Prostate gland (tissue), 2 donors: Measurements from ENCODE around the gene CRYBB2.

Experiments used
- CTCF ChIP-seq, 4 experiments: fragments of 200-600 bp in 2 of 4; fragments of 450-650 bp in 2 of 4; sonication (generic) in 2 of 4; IDR thresholded peaks; 1 replicate in 3 of 4; 2 replicates in 1 of 4; pipeline ENCODE4 v1.5.1; 2016 to 2019; ENCODE audit warnings: antibody characterized with exemption in 4 of 4, mild to moderate bottlenecking in 2 of 4, moderate library complexity in 2 of 4
- POLR2A ChIP-seq: fragments of 450-650 bp; IDR thresholded peaks from one replicate; pipeline ENCODE4 v1.6.1; 2016; ENCODE audit warnings: antibody characterized with exemption, mild to moderate bottlenecking
- POLR2AphosphoS5 ChIP-seq: sonication (generic); formaldehyde crosslinking; IDR thresholded peaks from one replicate; pipeline ENCODE4 v1.6.1; 2017; ENCODE audit warnings: antibody characterized with exemption

DNA sequence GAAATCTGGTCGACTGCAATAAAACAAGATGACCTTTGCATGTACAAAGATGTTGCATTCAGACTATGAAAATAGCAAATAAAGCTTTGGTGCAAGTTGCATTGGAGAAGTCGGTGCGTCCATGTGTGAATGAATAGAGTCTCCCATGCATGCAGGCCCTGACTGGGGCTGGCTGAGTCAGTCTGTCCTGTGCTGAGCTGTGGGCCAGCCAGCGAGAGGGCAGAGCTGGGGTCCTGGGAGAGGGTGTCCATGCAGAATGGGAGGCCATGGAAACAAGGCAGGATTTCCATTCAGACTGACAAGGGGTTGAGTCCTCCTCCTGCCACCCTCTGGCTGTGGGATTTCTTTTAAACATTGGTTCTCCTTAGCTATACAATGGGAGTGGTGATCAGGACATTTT lies 22.1 kb upstream of the CRYBB2 start:
- TF ChIP-seq POLR2AphosphoS5 (no peak), CTCF (IDR thresholded peaks at IDR 0.05) (no peak), POLR2A (no peak)
